ENCODE measurements around the gene SSH3. TPM values are rescaled to one million over a fixed set of nuclear protein-coding genes. Genes with fewer than 3 reads are reported as not detected.
A peak's percentile ranks its signal among the peaks of the same experiment; 100 is the strongest.

Gene SSH3
- total RNA-seq, 2 donors from 2014 or later, result 23.5 to 26.2 TPM

GRCh38 chr11:67354075-67355022, 51.0 kb downstream of the SSH3 start:
- DNase-seq (ENCODE audit: low spot score), result peak; percentile 93
- intact Hi-C loops (cut with DNase I), result no loop called here

- intact Hi-C loops (cut with DNase I), result no loop called here
- no peak for DNase-seq (ENCODE audit: low spot score)
Measured at GRCh38 chr11:67355023-67355793, 51.9 kb downstream of the SSH3 start.

GRCh38 chr11:67355794-67356386, 52.6 kb downstream of the SSH3 start:
- no peak for DNase-seq (ENCODE audit: low spot score)
- intact Hi-C loops (cut with DNase I), result loop anchor here (2.0 kb wide), 2 partner anchors 15 to 27 kb away; no protein-coding TSS in a partner anchor

GRCh38 chr11:67356387-67356863, 53.1 kb downstream of the SSH3 start:
- DNase-seq (ENCODE audit: low spot score), result no peak
- intact Hi-C loops (cut with DNase I), result loop anchor here (2.0 kb wide), 2 partner anchors 14 to 26 kb away; no protein-coding TSS in a partner anchor

GRCh38 chr11:67356864-67357561, 53.7 kb downstream of the SSH3 start:
- DNase-seq (ENCODE audit: low spot score), result peak; percentile 87
- intact Hi-C loops (cut with DNase I), result loop anchor here (2.0 kb wide), 2 partner anchors 14 to 26 kb away; no protein-coding TSS in a partner anchor

GRCh38 chr11:67357831-67358670, 54.7 kb downstream of the SSH3 start:
- DNase-seq (ENCODE audit: low spot score), result no peak
- intact Hi-C loops (cut with DNase I), result loop anchor here (2.0 kb wide), 2 partner anchors 13 to 25 kb away; no protein-coding TSS in a partner anchor

Other genes starting within 250 kb of the SSH3 start
- 10 to 100 TPM; 12.5 to 18.0 TPM for gene RHOD, start 246.7 kb upstream of the SSH3 start, total RNA-seq
- 10 to 100 TPM; 55.3 to 58.3 TPM for gene KDM2A, start 184.3 kb upstream of the SSH3 start, total RNA-seq
- gene GRK2, start 37.1 kb upstream of the SSH3 start, total RNA-seq, result 10 to 100 TPM; 50.4 to 58.2 TPM
- gene ANKRD13D, start 14.2 kb upstream of the SSH3 start, total RNA-seq, result 10 to 100 TPM; 40.7 to 42.8 TPM
- 10 to 100 TPM; 56.1 to 60.9 TPM for gene POLD4, start 50.0 kb downstream of the SSH3 start, total RNA-seq
- gene CLCF1, start 70.1 kb downstream of the SSH3 start, total RNA-seq, result 10 to 100 TPM; 10.0 to 15.2 TPM
- gene RAD9A, start 88.5 kb downstream of the SSH3 start, total RNA-seq, result 10 to 100 TPM; 10.3 to 11.4 TPM
- gene PPP1CA, start 98.3 kb downstream of the SSH3 start, total RNA-seq, result 10 to 100 TPM; 62.1 to 70.6 TPM
- gene TBC1D10C, start 100.6 kb downstream of the SSH3 start, total RNA-seq, result 1 to 10 TPM; 2.9 to 3.4 TPM
- gene CARNS1, start 112.1 kb downstream of the SSH3 start, total RNA-seq, result 1 to 10 TPM; 1.4 to 1.6 TPM
- 10 to 100 TPM; 28.9 TPM for gene RPS6KB2, start 125.0 kb downstream of the SSH3 start, total RNA-seq
- gene PTPRCAP, start 134.2 kb downstream of the SSH3 start, total RNA-seq, result 1 to 10 TPM; 2.5 TPM
- 10 to 100 TPM; 62.6 to 79.7 TPM for gene CORO1B, start 139.9 kb downstream of the SSH3 start, total RNA-seq
- not detected for gene GPR152, start 149.2 kb downstream of the SSH3 start, total RNA-seq
- 1 to 10 TPM; 1.2 to 2.2 TPM for gene CABP4, start 151.8 kb downstream of the SSH3 start, total RNA-seq
- 10 to 100 TPM; 31.0 to 35.9 TPM for gene TMEM134, start 165.7 kb downstream of the SSH3 start, total RNA-seq
- 10 to 100 TPM; 44.4 to 50.5 TPM for gene AIP, start 179.5 kb downstream of the SSH3 start, total RNA-seq
- gene PITPNM1, start 201.8 kb downstream of the SSH3 start, total RNA-seq, result 10 to 100 TPM; 31.5 to 42.7 TPM
- gene CDK2AP2, start 204.6 kb downstream of the SSH3 start, total RNA-seq, result 10 to 100 TPM; 39.7 to 40.0 TPM
- gene CABP2, start 219.9 kb downstream of the SSH3 start, total RNA-seq, result not detected